ENCODE data around the gene AIFM3. TPM values are rescaled to one million over a fixed set of nuclear protein-coding genes. Genes with fewer than 3 reads are reported as not detected.
"Not testable (repeated sequence)": the region's sequence is repeated elsewhere in the genome, so short reads cannot be mapped to it uniquely, and the experiment has no call there.

Gene AIFM3
- total RNA-seq, 4 donors from 2014 or later = 9.5 to 21.9 (median 11.7) TPM

- H3K27ac ChIP-seq = no peak overlapping the region
- H3K27me3 ChIP-seq = no peaks in the 10 kb centered on the region
- no peak for DNase-seq
- H3K9me3 ChIP-seq = no peaks in the 10 kb centered on the region
- H3K4me3 ChIP-seq = no peak overlapping the region
- TF ChIP-seq CTCF (IDR thresholded peaks at IDR 0.05) = no peak
- TF ChIP-seq POLR2A (IDR thresholded peaks at IDR 0.05) = no peak
- peaks cover 0 to 18% (median 0%) of the 10 kb centered on the region in 3 donors for H3K36me3 ChIP-seq
- peaks cover 3 to 68% (median 12%) of the 10 kb centered on the region in 4 donors for H3K4me1 ChIP-seq
Measured at GRCh38 chr22:20940186-20940651, 26.8 kb upstream of the AIFM3 start.

- Histone ChIP-seq H3K27ac (peak overlapping the region in 1 of 4 donors; percentile 14), H3K4me1 (peaks cover 3 to 68% (median 12%) of the 10 kb centered on the region in 4 donors), H3K27me3 (no peaks in the 10 kb centered on the region), H3K4me3 (no peak overlapping the region), H3K36me3 (peaks cover 0 to 11% (median 0%) of the 10 kb centered on the region in 3 donors), H3K9me3 (no peaks in the 10 kb centered on the region)
- peak in 1 of 3 donors; percentile 34 for DNase-seq
- TF ChIP-seq POLR2A (IDR thresholded peaks at IDR 0.05) = no peak
- TF ChIP-seq CTCF (IDR thresholded peaks at IDR 0.05) = no peak
Measured at GRCh38 chr22:20940904-20941385, 26.1 kb upstream of the AIFM3 start.

GRCh38 chr22:20942203-20942902 is 24.7 kb upstream of the AIFM3 start:
- DNase-seq, H3K27ac ChIP-seq, H3K36me3 ChIP-seq, H3K4me3 ChIP-seq, H3K27me3 ChIP-seq, H3K9me3 ChIP-seq: not testable (repeated sequence)
- H3K4me1 ChIP-seq = peaks cover 0 to 68% (median 8%) of the 10 kb centered on the region in 4 donors

- Histone ChIP-seq H3K9me3 (no peaks in the 10 kb centered on the region), H3K36me3 (no peaks in the 10 kb centered on the region), H3K4me3 (no peak overlapping the region), H3K27ac (no peak overlapping the region), H3K4me1 (peaks cover 0 to 65% (median 6%) of the 10 kb centered on the region in 4 donors), H3K27me3 (no peaks in the 10 kb centered on the region)
- peak in 1 of 3 donors; percentile 5 for DNase-seq
- TF ChIP-seq POLR2A (IDR thresholded peaks at IDR 0.05) = no peak
- TF ChIP-seq CTCF (IDR thresholded peaks at IDR 0.05) = no peak
Measured at GRCh38 chr22:20943104-20943933, 23.7 kb upstream of the AIFM3 start.

GRCh38 chr22:20944042-20944441 is 23.0 kb upstream of the AIFM3 start:
- DNase-seq = no peak
- no peak overlapping the region for H3K4me3 ChIP-seq
- H3K9me3 ChIP-seq = no peaks in the 10 kb centered on the region
- TF ChIP-seq CTCF (IDR thresholded peaks at IDR 0.05) (no peak), POLR2A (IDR thresholded peaks at IDR 0.05) (no peak)
- H3K4me1 ChIP-seq = peaks cover 0 to 64% (median 4%) of the 10 kb centered on the region in 4 donors
- H3K27ac ChIP-seq = no peak overlapping the region
- no peaks in the 10 kb centered on the region for H3K36me3 ChIP-seq
- H3K27me3 ChIP-seq = no peaks in the 10 kb centered on the region

- Histone ChIP-seq H3K27ac (no peak overlapping the region), H3K36me3 (peaks cover 0 to 14% (median 0%) of the 10 kb centered on the region in 3 donors), H3K4me3 (no peak overlapping the region), H3K4me1 (peaks cover 0 to 67% (median 4%) of the 10 kb centered on the region in 4 donors), H3K9me3 (no peaks in the 10 kb centered on the region), H3K27me3 (no peaks in the 10 kb centered on the region)
- TF ChIP-seq POLR2A (IDR thresholded peaks at IDR 0.05) (no peak), CTCF (IDR thresholded peaks at IDR 0.05) (no peak)
- peak in 1 of 3 donors; percentile 14 for DNase-seq
Measured at GRCh38 chr22:20945578-20945934, 21.5 kb upstream of the AIFM3 start.
